Aorta (tissue), 5 donors: ENCODE measurements around the gene ZNF624. TPM values are rescaled to one million over a fixed set of nuclear protein-coding genes. Genes with fewer than 3 reads are reported as not detected.
A peak's percentile ranks its signal among the peaks of the same experiment; 100 is the strongest.
"Not testable (repeated sequence)": the region's sequence is repeated elsewhere in the genome, so short reads cannot be mapped to it uniquely, and the experiment has no call there.

Source experiments
- ATAC-seq: fragments of 200-7000 bp; cut with Tn5 transposase; one replicate; pipeline ENCODE4 v1.9.1; 2022; ENCODE audit warnings: moderate library complexity; ENCODE audit not compliant: low FRiP score
- DNase-seq, 2 donors: peaks; one replicate each; pipeline ENCODE4 v3.0.0-alpha.2; 2020
- H3K27ac ChIP-seq, 2 donors: one replicate each; pipeline ENCODE4 v1.5.1; 2013; ENCODE audit warnings: low read length in 2 of 2, mild to moderate bottlenecking in 2 of 2, moderate library complexity in 2 of 2, control low read depth in 1 of 2, inconsistent platforms in 1 of 2, low read depth in 1 of 2
- H3K27me3 ChIP-seq, 2 donors: one replicate each; pipeline ENCODE4 v1.6.1; 2013; ENCODE audit warnings: control low read depth in 1 of 2, low read length in 1 of 2, mild to moderate bottlenecking in 1 of 2, moderate library complexity in 1 of 2; ENCODE audit not compliant: insufficient read depth in 2 of 2, control insufficient read depth in 1 of 2
- H3K36me3 ChIP-seq, 2 donors: one replicate each; pipeline ENCODE4 v1.6.1; 2013; ENCODE audit warnings: control low read depth in 1 of 2, low read length in 1 of 2, mild to moderate bottlenecking in 1 of 2; ENCODE audit not compliant: insufficient read depth in 2 of 2, control insufficient read depth in 1 of 2
- H3K4me1 ChIP-seq, 2 donors: one replicate each; pipeline ENCODE4 v1.6.1; 2013; ENCODE audit warnings: low read length in 2 of 2, control low read depth in 1 of 2, mild to moderate bottlenecking in 1 of 2, moderate library complexity in 1 of 2; ENCODE audit not compliant: insufficient read depth in 2 of 2, control insufficient read depth in 1 of 2
- H3K4me3 ChIP-seq, 2 donors: one replicate each; pipeline ENCODE4 v1.5.1; 2013; ENCODE audit warnings: low read length in 2 of 2, control low read depth in 1 of 2, mild to moderate bottlenecking in 1 of 2
- H3K9me3 ChIP-seq: one replicate; pipeline ENCODE4 v1.6.1; 2013; ENCODE audit warnings: mild to moderate bottlenecking, low read length; ENCODE audit not compliant: control insufficient read depth
- WGBS, 2 donors: extraction: QIAGEN DNeasy Blood & Tissue Kit; methylation state at CpG; one replicate each; pipeline ENCODE4 v1.1.7; 2013; 5-methylcytosine and 5-hydroxymethylcytosine counted together
- intact Hi-C, 2 donors: fragments of 100-400 bp; cut with DNase I; formaldehyde crosslinking; loops; one replicate each; pipeline versions ENCODE4 v1.14.2 to v1.15.0; 2022
- long read RNA-seq, 2 donors: library from polyadenylated mRNA; unstranded; transcript quantifications; one replicate each; pipeline ENCODE4 v2.0.0, GENCODE V29; 2020 to 2021
- polyA plus RNA-seq, 2 donors: library from polyadenylated mRNA; stranded (reverse); fragments of 200-250 nt; gene quantifications; one replicate each; pipeline ENCODE4 v1.2.3, GENCODE V29; 2013
- total RNA-seq, 2 donors: library from RNA; stranded (reverse); fragmentation: NEBNext Ultra II Directional; extraction: Animal tissue kit (Norgen Biotek cat#: 25700); gene quantifications; one replicate each; pipeline ENCODE4 v1.2.1, GENCODE V29; 2021
- donor health status: healthy with polysubstance abuse.
- donor health status: Bipolar disorder and iron deficiency.
- donor health status: DM: no; HTN: no; CAD: no.
- donor health status: DM: no; HTN: no; CAD: no.
- donor health status: DM: yes; HTN: yes; CAD: no.

The ZNF624 gene
- total RNA-seq (1 to 10 TPM; 3.4 to 7.6 TPM), polyA plus RNA-seq (1 to 10 TPM; 1.0 to 2.1 TPM)
- long read RNA-seq, donor 1: 0 reads
- long read RNA-seq, donor 2, full-length matches to known transcripts: 2 of 2 reads
- long read RNA-seq, donor 2, partial matches to known transcripts: 0 of 2 reads
- long read RNA-seq, donor 2, other reads (novel, unspliced or antisense): 0 of 2 reads

GRCh38 chr17:16653367-16654041 lies at the start of gene ZNF624:
Gene ZNF624 (minus strand): TSS chr17:16653850.
- Histone ChIP-seq H3K4me3 (peak within 1 kb of the TSS; percentile 70 to 79), H3K36me3 (no peaks in the 10 kb centered on the region), H3K27ac (peak within 1 kb of the TSS; percentile 48 to 88), H3K4me1 (no peaks in the 10 kb centered on the region), H3K9me3 (no peaks in the 10 kb centered on the region), H3K27me3 (no peaks in the 10 kb centered on the region)
- intact Hi-C loops: no loop called here
- peak; percentile 94 to 99 for DNase-seq
- peak; percentile 97 for ATAC-seq
- 0% methylated on average over 55 of the region's 55 CpGs for WGBS, 2 donors

- H3K27ac ChIP-seq, H3K27me3 ChIP-seq, H3K36me3 ChIP-seq, intact Hi-C loops, ATAC-seq, DNase-seq, H3K4me3 ChIP-seq, H3K9me3 ChIP-seq, H3K4me1 ChIP-seq: not testable (repeated sequence)
- 36 to 47% methylated on average over 5 of the region's 5 CpGs for WGBS, 2 donors
Measured at GRCh38 chr17:16697603-16698002, 44.0 kb upstream of the ZNF624 start.

GRCh38 chr17:16690447-16690846 lies 36.8 kb upstream of the ZNF624 start:
- H3K4me1 ChIP-seq, H3K36me3 ChIP-seq, H3K27me3 ChIP-seq, H3K27ac ChIP-seq, intact Hi-C loops, H3K9me3 ChIP-seq, H3K4me3 ChIP-seq, DNase-seq: not testable (repeated sequence)
- 65 to 92% methylated on average over 17 to 30 of the region's 30 CpGs for WGBS, 2 donors
- peak; percentile 67 for ATAC-seq

- H3K4me3 ChIP-seq, intact Hi-C loops, H3K36me3 ChIP-seq, H3K27me3 ChIP-seq, H3K9me3 ChIP-seq, DNase-seq, H3K4me1 ChIP-seq, H3K27ac ChIP-seq: not testable (repeated sequence)
- WGBS, 2 donors: 56 to 61% methylated on average over 23 to 33 of the region's 33 CpGs
- ATAC-seq: peak; percentile 76
Measured at GRCh38 chr17:16689731-16690281, 36.2 kb upstream of the ZNF624 start, which contains the start of gene CCDC144A. Gene CCDC144A (plus strand): TSS chr17:16690241. CDS start chr17:16690401, 160 bp downstream.

DNA sequence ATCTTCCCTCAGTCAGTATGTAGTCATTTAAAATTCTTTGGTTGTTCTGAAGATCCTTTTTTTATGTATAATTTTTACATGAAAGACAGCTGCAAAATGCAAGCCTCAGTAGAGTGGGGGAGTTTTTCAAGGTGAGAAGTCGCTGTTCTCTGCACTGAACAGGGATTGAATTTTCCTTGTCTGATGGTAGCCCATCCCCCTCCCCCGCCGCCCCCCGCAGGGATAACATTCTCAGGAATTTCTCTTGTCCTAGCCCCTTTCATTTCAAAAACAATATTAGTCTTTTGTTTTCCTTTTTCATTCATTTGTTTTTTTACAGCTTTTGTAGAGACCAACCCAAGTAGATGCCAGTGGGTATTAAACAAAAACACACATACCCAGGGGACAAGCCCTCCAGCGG lies 33.5 kb upstream of the ZNF624 start:
- DNase-seq, H3K9me3 ChIP-seq, H3K4me3 ChIP-seq, H3K4me1 ChIP-seq, intact Hi-C loops, H3K36me3 ChIP-seq, H3K27ac ChIP-seq, H3K27me3 ChIP-seq, ATAC-seq: not testable (repeated sequence)
- WGBS, 2 donors: 44 to 56% methylated on average over 5 of the region's 5 CpGs

- H3K27me3 ChIP-seq, ATAC-seq, H3K4me3 ChIP-seq, intact Hi-C loops, H3K9me3 ChIP-seq, H3K36me3 ChIP-seq, H3K4me1 ChIP-seq, DNase-seq, H3K27ac ChIP-seq: not testable (repeated sequence)
- WGBS, 2 donors: 92 to 96% methylated on average over 4 of the region's 4 CpGs
Measured at GRCh38 chr17:16686019-16686418, 32.4 kb upstream of the ZNF624 start.

GRCh38 chr17:16683290-16684138 lies 29.9 kb upstream of the ZNF624 start:
- H3K27me3 ChIP-seq, H3K4me3 ChIP-seq, H3K4me1 ChIP-seq, intact Hi-C loops, H3K27ac ChIP-seq, H3K36me3 ChIP-seq, H3K9me3 ChIP-seq, DNase-seq: not testable (repeated sequence)
- peak; percentile 29 for ATAC-seq
- 29 to 34% methylated on average over 44 of the region's 44 CpGs for WGBS, 2 donors

DNA sequence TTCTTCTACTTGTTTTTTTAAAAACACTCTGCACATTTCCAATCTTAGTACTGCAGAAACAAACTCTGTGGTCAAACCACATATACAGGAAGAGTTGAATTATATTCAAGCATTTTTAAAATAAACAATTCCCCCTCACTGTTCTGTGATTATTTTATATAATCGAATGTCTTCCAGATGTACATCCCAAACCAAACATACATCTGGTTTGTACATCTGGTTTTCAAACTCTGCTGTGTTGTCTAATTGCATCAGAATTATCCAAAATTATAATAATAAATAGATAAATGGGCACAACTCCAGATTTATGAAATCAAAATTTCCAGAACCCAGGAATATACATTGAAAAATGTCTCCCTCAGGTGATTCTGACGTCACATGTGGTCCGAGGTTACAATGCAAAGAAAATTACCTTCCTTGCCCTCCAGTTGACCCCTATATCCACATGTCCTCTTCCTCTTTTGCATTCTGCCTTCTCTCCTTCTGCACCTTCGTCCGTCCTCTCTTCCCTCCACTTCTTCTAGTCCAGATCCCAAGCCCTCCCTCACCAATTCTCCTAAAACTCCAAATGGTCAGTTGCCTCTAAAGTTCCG lies 23.1 kb upstream of the ZNF624 start:
- no peak overlapping the region for H3K4me3 ChIP-seq
- intact Hi-C loops: no loop called here
- H3K36me3 ChIP-seq: no peaks in the 10 kb centered on the region
- H3K27me3 ChIP-seq: no peaks in the 10 kb centered on the region
- no peaks in the 10 kb centered on the region for H3K4me1 ChIP-seq
- WGBS, 2 donors: 84 to 85% methylated on average over 6 of the region's 6 CpGs
- no peaks in the 10 kb centered on the region for H3K9me3 ChIP-seq
- ATAC-seq (no peak), DNase-seq (no peak)
- H3K27ac ChIP-seq: no peak overlapping the region
